Stimulated activated CD8-positive, alpha-beta memory T cell treated with anti-CD3 and anti-CD28 coated beads, Interleukin-12 subunit alpha, Interleukin-12 subunit beta, amount 100 ng/mL, for 4 hours (primary cell): ENCODE measurements around the gene GNA15.

ENCODE experiments used
- DNase-seq: peaks from one replicate; pipeline ENCODE4 v3.0.0-alpha.2; 2020; ENCODE audit warnings: low read depth

The GNA15 gene

DNA sequence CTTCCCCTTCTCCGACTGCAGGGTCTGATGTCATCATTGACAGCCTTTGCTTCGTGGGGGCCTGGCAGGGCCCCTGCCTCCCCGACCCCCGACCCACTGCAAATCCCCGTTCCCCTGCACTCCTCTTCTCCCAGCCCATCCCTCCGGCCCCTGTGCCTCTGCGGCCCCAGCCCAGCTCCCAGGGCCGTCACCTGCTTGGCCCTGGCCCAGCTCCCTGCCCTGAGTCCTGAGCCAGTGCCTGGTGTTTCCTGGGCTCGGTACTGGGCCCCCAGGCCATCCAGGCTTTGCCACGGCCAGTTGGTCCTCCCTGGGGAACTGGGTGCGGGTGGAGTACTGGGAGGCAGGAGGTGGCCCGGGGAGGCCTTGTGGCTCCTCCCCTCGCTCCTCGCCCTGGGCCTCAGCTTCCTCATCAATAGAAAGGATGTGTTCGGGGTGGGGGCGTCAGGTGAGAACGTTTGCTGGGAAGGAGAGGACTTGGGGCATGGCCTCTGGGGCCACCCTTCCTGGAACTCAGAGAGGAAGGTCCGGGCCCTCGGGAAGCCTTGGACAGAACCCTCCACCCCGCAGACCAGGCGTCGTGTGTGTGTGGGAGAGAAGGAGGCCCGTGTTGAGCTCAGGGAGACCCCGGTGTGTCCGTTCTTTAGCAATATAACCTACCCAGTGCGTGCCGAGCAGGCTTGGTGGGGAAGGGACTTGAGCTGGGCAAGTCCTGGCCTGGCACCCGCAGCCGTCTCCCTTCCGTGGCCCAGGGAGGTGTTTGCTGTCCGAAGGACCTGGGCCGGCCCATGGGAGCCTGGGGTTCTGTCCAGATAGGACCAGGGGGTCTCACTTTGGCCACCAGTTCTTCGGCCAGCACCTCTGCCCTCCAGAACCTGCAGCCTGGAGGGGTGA is 72.7 kb downstream of the GNA15 start:
- DNase-seq, result no peak

DNA sequence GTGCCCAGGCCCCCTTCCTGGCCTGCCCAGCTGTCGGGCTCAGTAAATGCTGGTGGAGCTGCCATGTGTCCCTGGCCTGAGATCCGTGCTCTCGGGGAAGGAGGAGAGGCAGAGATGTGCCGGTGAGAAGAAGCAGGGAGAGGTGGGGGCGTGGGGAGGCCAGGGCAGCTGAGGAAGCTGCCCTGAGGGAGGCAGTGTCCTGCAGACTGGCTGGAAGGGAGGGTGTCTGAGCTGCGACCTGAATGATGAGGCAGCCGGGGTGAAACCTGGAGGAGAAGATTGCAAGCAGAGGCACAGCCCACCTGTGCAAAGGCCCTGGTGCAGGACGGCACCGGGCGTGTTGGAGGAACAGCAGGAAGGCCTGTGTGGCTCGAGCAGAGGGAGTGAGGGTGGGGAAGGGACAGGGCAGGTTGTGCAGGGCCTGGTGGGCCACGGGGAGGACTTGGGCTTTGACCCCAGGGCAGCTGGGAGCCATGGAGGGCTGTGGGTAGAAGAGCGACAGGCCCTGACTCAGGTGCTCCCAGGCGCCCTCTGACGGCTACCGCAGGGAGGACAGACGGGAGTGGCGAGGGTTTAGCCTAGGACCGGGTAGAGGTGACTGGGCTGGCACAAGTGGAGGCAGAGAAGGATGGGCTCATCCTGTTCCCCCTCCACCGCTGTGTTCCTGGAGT is 74.6 kb downstream of the GNA15 start:
- DNase-seq, result peak; percentile 32

GRCh38 chr19:3211191-3211590 is 75.4 kb downstream of the GNA15 start:
- no peak for DNase-seq

DNA sequence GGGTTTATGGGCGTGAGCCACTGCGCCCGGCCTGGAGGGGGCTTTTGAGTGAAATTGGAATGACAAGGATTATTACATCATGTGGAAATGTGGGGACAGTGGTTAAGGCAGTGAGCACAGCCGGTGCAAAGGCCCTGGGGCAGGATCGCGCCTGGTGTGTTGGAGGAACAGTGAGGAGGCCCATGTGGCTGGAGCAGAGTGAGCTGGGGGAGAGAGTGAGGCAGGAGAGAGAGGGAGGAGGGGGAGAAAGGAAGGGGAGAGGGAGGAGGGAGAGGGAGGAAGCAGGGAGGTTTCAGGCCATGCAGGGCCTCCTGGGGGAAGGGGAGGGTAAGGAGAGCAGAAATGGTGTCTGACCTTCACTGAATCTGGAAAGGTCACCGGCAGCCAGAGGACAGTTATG is 77.3 kb downstream of the GNA15 start:
- DNase-seq, result no peak
